HG02943 (cell line): ENCODE measurements around the gene ADGRG4.

ENCODE experiments used
- ATAC-seq: cut with Tn5 transposase; IDR thresholded peaks from one replicate; pipeline ENCODE4 v1.9.1; 2021; ENCODE audit warnings: mild to moderate bottlenecking, low read depth, moderate library complexity; ENCODE audit not compliant: unreplicated experiment

Gene ADGRG4

GRCh38 chrX:136303041-136303440 lies 2.3 kb downstream of the ADGRG4 start:
- ATAC-seq: no peak

GRCh38 chrX:136304493-136304892 lies 3.7 kb downstream of the ADGRG4 start:
- no peak for ATAC-seq

- ATAC-seq: no peak
These were observed 5.4 kb downstream of the ADGRG4 start for GRCh38 chrX:136306182-136306581.

GRCh38 chrX:136307471-136307870 lies 6.7 kb downstream of the ADGRG4 start:
- ATAC-seq: no peak

GRCh38 chrX:136310411-136310810 lies 9.6 kb downstream of the ADGRG4 start:
- no peak for ATAC-seq

GRCh38 chrX:136318156-136318555 lies 17.4 kb downstream of the ADGRG4 start:
- ATAC-seq: no peak

- no peak for ATAC-seq
These were observed 18.3 kb downstream of the ADGRG4 start for GRCh38 chrX:136318895-136319597.

GRCh38 chrX:136319600-136319999 lies 18.8 kb downstream of the ADGRG4 start:
- ATAC-seq: no peak

- ATAC-seq: no peak
These were observed 20.8 kb downstream of the ADGRG4 start for GRCh38 chrX:136321532-136321931.

GRCh38 chrX:136322064-136322463 lies 21.3 kb downstream of the ADGRG4 start:
- no peak for ATAC-seq

GRCh38 chrX:136325377-136325776 lies 24.6 kb downstream of the ADGRG4 start:
- ATAC-seq: no peak

- ATAC-seq: no peak
These were observed 28.2 kb downstream of the ADGRG4 start for GRCh38 chrX:136328933-136329332.

- no peak for ATAC-seq
These were observed 35.9 kb downstream of the ADGRG4 start for GRCh38 chrX:136336623-136337022.

- no peak for ATAC-seq
These were observed 38.9 kb downstream of the ADGRG4 start for GRCh38 chrX:136339702-136340101.

GRCh38 chrX:136344320-136344719 lies 43.6 kb downstream of the ADGRG4 start:
- ATAC-seq: no peak

GRCh38 chrX:136346506-136346905 lies 45.7 kb downstream of the ADGRG4 start:
- no peak for ATAC-seq

GRCh38 chrX:136347706-136348105 lies 46.9 kb downstream of the ADGRG4 start:
- no peak for ATAC-seq

- no peak for ATAC-seq
These were observed 52.8 kb downstream of the ADGRG4 start for GRCh38 chrX:136353526-136354093.

- ATAC-seq: no peak
These were observed 53.4 kb downstream of the ADGRG4 start for GRCh38 chrX:136354201-136354600.

- ATAC-seq: no peak
These were observed 68.6 kb downstream of the ADGRG4 start for GRCh38 chrX:136369377-136369776.

GRCh38 chrX:136376713-136377112 lies 76.0 kb downstream of the ADGRG4 start:
- no peak for ATAC-seq

GRCh38 chrX:136380010-136380769 lies 79.4 kb downstream of the ADGRG4 start:
- no peak for ATAC-seq
